Measurements from ENCODE around the gene TRAT1.
"Not testable (repeated sequence)": the region's sequence is repeated elsewhere in the genome, so short reads cannot be mapped to it uniquely, and the experiment has no call there.

The TRAT1 gene, protein sequence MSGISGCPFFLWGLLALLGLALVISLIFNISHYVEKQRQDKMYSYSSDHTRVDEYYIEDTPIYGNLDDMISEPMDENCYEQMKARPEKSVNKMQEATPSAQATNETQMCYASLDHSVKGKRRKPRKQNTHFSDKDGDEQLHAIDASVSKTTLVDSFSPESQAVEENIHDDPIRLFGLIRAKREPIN

DNA sequence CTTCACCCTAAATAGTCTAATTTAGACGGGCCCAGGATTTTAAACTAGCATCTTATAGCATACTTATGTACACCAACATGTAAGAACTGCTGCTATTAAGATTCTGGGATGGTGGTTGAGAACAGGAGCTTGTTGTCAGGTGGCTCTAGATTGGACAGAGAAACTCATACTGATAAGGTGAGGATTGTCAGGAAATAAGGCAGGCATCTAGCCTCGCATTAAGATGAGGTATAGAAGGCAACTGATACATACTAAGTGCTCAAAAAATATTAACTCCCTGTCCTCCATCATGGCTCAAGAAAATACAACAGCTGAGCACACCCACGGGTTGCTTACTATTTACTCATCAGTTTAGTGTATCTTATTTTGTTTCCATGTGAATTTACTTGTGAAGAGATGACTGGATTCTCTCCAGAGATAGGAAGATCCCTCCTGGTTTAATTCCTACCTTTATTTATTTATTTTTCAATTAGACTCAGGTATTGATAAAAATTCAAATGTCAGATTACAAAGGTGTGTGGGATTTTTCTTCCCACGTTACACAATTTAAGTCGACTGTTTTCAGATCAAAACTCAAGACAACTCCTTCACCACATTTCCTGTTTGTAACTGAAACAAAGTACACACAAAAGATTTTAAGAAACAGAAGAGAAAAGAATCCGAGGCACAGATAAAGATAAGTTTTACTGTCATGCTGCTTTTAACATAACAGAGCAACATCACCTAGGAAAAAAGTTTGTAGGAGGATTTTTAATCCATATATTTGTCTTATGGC is at the start of gene TRAT1:
Gene TRAT1, plus strand, starts transcription at position 664 of the 775 bp plus-strand sequence. CDS start 142 bp downstream, outside the sequence.
- no peak for DNase-seq

GRCh38 chr3:108775649-108776048 is 46.9 kb upstream of the TRAT1 start:
- no peak for DNase-seq

GRCh38 chr3:108779496-108779895 is 43.1 kb upstream of the TRAT1 start:
- DNase-seq = no peak

DNA sequence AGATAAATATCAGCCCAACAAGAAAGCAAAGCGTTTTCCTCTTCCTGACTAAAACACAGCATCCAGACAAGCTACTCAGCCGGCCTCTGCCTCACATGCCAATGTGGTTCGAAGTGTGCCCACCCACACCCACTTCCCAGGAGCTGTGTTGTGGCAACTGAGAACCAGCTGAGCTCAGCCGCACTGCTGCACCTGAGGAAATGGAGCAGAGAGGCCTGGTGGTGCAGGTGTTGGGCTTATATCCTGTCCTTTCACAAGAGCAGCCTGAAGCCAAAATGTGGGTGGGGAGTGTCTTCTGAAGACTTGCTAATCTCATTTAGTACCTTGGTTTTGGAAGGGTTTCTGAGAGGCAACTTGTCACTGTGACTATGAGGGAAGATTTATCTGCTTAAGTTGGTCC is 42.4 kb upstream of the TRAT1 start:
- DNase-seq = no peak

GRCh38 chr3:108791473-108791872 is 31.1 kb upstream of the TRAT1 start:
- no peak for DNase-seq

- no peak for DNase-seq
These were observed 18.1 kb upstream of the TRAT1 start for GRCh38 chr3:108804437-108804836.

- DNase-seq = no peak
These were observed 17.6 kb upstream of the TRAT1 start for GRCh38 chr3:108804966-108805365.

DNA sequence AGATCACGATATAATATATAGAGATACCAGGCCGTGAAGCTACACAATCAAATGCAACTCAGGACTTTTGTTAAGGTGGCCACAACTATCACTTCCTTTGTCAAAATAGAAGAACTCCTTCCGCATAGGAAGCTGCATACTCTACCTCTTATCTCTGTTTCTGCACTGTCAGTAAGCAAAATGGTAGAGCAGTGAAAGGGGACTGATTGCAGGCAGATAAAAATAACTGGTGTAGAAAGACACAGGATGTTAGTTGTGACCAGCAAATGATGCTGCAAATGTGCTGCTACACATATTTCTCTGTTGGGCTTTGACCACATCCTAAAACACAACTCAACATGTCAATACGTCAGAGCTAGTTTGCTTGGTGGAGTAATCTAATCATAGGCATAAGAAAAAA is 16.3 kb upstream of the TRAT1 start:
- no peak for DNase-seq

DNA sequence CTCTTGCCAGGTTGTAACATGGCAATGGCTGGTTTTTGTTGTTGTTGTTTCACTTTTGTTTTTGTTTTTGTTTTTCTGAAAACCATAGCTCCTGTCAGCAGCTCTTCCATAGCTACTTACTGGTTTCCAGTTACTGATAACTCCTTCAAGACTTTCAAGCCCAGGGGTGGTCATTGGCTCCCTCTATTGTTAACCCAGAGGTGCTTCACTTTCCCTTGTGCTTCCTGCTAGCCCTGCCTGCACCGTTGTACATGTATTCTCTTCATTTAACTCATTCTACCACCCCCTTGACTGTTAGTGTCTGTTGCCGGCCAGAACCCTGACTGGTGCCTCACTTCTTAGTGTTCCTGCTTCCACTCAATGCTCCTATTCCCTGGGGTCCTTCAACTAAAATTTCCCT is 4.2 kb upstream of the TRAT1 start:
- DNase-seq = no peak

DNA sequence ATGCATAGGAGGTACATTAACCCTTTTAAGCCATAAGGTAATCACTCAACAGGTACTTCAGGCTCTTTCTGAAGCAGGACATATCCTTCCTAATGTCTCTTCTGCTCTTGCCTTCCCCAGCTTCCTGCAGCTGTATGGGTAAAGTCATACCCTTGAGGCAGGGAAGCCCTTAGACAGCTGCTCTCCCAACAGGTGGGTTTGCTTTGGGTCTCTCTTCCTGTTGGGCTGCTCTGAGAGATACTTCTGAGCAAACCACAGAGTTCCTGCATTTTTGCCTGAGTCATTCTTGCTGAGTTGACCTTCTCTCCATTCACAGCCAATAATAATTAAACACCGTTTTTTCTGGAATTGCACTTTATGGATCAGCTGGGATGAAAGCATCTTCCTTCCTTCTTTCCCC is 2.0 kb upstream of the TRAT1 start:
- DNase-seq = no peak

GRCh38 chr3:108823227-108823626 is 641 bp downstream of the TRAT1 start:
- DNase-seq = no peak

DNA sequence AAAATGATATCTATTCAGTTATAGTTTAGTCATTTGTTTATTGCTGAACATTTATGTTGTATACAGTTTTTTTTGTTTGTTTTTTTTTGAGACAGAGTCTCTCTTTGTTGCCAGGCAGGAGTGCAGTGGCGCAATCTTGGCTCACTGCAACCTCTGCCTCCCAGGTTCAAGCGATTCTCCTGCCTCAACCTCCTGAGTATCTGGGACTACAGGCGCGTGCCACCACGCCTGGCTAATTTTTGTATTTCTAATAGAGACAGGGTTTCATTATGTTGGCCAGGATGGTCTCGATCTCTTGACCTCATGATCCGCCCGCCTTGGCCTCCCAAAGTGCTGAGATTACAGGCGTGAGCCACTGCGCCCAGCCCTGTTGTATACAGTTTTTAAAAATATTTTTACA is 1.2 kb downstream of the TRAT1 start:
- not testable (repeated sequence) for DNase-seq

DNA sequence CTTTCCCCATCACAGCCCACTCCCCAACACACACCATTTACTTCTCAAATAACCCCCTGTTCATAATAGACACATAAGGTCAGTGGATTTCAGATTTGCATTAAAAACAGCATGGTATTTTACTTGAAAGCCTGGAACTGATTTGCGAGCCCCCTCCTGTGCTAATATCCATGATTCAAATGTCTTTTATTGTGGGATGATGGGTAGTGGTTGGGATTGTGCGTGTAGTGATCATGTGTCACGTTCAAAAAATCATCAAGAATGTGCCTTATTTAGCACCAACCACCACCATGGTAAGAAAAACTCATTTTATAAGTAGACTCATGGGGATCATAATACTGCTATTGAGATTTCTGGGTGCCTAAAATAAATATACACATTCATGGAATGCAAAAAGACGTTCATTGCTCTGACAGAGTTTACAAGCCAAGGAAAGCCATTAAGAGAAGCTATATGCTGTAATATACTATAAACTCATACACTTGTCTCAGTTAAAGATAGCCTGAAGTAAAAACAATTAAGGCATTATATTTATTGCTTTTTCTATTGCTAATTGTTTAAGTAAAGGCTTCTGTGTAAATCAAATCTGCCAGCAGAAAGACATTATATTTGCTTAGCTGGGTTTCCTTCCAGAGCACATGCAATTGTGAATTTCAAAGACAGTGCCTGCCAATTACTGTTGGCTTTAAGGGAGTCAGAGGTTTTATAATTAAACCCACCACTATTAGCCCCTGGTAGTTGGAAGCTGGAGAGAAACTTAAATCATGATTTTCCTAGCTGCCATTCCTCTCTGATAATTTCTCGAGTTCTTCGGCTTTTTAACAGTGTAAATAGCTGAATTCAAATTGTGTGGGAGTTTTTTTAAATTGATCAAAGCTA is 4.0 kb downstream of the TRAT1 start:
- no peak for DNase-seq

GRCh38 chr3:108830381-108830780 is 7.8 kb downstream of the TRAT1 start:
- no peak for DNase-seq

DNA sequence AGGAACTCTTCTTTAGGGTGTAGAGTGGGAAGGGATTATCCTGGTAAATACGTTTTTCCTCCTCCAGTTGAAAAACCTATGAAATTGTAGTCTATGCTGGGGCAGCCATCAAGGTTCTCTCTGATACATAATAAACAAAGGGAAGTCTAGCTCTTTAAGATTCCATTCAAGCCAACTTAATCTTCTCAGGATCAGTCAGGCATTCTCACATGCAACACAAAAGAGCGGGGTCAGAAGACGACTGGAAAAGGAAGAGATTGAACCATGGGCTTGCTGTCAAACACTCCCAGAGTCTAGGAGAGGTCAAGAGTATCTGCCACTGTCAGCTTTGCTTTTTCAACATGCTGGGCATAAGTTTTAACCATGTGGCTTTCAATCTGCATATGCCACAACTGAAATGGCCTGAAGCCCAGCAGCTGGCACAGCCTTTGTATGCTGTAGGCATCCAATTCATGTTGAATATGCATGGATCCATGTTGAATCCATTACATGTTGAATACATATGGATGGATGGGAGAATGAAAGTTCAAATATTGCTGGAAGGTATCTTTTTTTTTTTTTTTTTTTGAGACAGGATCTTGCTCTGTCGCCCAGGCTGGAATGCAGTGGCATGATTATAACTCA is 8.5 kb downstream of the TRAT1 start:
- no peak for DNase-seq

- DNase-seq = no peak
These were observed 11.0 kb downstream of the TRAT1 start for GRCh38 chr3:108833611-108834010.

GRCh38 chr3:108834551-108834950 is 12.0 kb downstream of the TRAT1 start:
- no peak for DNase-seq

DNA sequence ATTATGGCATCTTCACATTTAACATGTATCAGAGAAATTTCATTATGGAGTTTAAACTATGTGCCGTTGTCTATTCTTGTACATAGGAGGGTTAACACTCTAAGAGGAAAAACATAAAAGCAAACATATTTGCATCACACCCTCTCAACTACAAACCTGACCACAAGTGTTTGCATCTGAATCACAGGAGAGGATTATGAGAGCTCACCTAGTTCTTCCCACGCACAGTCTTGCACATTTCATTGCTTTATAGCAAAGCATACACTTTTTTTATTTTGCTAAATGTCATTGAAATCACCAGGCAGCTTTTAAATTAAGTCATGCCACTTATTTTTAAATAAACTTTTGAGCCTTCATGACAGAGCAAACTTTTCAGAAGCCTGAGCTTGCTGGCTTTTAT is 12.5 kb downstream of the TRAT1 start:
- no peak for DNase-seq

GRCh38 chr3:108838436-108838835 is 15.8 kb downstream of the TRAT1 start:
- DNase-seq = no peak

DNA sequence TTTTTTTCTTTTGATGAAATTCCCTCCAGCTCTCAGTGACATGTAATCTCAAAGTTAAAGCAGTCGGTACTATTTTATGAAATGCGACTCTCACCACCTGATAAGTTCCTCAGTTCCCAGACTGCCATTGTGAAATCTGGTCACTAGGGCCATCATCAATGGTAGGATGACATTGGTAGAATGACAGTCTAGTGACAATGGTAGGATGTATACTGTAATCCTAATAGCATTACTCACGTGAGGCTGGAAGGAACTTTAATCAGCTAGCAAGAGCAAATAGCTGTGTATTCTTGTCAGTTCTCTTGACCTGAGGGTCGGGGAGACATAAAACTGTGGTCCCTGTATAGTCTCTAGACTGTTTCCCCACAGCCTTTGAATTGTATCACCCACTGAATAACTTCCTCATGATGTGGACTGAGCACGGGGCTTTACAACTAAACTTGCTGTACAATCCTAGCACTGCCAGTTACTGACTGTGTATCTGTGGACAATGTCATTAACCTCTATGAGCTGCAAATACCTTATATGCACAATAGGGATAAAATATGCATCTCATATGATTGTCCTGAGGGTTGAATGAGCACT is 23.2 kb downstream of the TRAT1 start:
- DNase-seq = no peak

- DNase-seq = no peak
These were observed 24.6 kb downstream of the TRAT1 start for GRCh38 chr3:108847187-108847586.

DNA sequence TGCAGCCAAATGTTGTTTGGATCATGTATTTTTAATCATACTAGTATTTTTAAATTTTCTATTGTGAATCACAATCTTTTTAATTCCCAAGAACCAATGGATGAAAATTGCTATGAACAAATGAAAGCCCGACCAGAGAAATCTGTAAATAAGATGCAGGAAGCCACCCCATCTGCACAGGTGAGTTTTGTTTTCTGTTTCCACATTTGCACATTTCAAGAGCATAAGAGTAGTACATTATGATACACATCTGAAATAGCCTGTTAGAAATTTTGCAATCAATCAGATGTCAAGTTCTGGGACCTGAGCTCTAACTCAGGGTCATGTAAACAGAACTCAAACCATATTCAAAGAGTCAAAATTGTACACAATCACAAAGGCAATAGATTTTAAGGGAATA is 26.5 kb downstream of the TRAT1 start:
- no peak for DNase-seq

GRCh38 chr3:108861401-108861800 is 38.8 kb downstream of the TRAT1 start:
- no peak for DNase-seq
